GM12872 (cell line): ENCODE data around the gene SLC25A40.

Experiments used
- TF ChIP-seq, protein P1 (sequence below): IDR thresholded peaks from 3 replicates; pipeline ENCODE4 v1.5.1; 2011; ENCODE audit warnings: low read depth, mild to moderate bottlenecking, low read length, moderate library complexity; ENCODE audit not compliant: insufficient read depth

SLC25A40 gene, protein sequence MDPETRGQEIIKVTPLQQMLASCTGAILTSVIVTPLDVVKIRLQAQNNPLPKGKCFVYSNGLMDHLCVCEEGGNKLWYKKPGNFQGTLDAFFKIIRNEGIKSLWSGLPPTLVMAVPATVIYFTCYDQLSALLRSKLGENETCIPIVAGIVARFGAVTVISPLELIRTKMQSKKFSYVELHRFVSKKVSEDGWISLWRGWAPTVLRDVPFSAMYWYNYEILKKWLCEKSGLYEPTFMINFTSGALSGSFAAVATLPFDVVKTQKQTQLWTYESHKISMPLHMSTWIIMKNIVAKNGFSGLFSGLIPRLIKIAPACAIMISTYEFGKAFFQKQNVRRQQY

DNA sequence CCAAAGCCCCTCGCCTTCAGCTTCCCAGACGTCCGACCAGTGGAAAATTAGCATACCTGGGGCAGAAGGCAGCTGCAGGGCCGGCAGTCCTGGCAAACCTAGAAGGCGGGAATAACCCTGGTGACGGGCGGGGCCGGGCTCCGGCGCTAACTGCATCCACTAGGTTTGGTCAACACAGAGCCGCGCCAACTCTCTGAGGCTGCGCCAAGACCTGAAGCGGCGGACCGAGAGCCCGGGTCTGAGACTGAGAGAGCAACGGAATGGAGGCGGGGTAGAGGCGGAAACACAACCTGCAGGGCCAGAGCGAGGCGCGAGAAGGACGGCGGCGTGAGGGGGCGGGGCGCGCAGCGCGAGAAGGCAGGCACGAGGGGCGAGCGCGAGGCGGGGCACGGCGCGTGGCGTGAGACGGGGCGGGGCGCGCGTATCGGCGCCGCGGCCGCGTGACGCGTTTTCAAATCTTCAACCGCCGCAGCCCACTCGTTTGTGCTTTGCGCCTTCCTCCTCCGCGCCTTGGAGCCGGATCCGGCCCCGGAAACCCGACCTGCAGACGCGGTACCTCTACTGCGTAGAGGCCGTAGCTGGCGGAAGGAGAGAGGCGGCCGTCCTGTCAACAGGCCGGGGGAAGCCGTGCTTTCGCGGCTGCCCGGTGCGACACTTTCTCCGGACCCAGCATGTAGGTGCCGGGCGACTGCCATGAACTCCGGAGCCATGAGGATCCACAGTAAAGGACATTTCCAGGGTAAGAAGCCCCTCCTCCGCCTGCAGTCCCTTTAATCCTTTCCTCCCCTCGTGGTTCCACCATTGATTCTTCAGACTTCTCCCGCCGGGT is at the start of gene SLC25A40, which contains the start of gene DBF4:
Gene SLC25A40 (minus strand): TSS at position 321 of the 829 bp plus-strand sequence. CDS start 17,633 bp downstream, outside the sequence.
Gene DBF4 (plus strand): TSS at position 454 of the 829 bp plus-strand sequence. CDS start 240 bp downstream, at position 694.
- TF ChIP-seq, protein P1, sequence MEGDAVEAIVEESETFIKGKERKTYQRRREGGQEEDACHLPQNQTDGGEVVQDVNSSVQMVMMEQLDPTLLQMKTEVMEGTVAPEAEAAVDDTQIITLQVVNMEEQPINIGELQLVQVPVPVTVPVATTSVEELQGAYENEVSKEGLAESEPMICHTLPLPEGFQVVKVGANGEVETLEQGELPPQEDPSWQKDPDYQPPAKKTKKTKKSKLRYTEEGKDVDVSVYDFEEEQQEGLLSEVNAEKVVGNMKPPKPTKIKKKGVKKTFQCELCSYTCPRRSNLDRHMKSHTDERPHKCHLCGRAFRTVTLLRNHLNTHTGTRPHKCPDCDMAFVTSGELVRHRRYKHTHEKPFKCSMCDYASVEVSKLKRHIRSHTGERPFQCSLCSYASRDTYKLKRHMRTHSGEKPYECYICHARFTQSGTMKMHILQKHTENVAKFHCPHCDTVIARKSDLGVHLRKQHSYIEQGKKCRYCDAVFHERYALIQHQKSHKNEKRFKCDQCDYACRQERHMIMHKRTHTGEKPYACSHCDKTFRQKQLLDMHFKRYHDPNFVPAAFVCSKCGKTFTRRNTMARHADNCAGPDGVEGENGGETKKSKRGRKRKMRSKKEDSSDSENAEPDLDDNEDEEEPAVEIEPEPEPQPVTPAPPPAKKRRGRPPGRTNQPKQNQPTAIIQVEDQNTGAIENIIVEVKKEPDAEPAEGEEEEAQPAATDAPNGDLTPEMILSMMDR = no peak

DNA sequence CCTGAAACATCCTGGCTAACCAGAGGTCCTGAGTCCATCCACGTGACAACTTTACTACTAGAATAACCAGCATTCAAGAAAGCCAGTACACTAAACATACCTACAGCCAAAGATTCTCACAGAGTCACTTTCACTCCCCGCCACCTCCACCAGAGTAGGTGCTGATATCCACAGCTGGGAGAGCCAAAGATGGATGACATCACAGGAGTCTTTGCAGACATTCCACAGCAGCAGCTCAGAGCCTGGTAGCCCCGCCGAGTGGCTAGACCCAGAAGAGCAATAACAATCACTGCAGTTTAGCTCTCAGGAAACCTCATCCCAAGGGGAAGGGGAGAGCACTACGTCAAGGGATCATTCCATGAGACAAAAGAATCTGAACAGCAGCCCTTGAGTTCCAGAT is 44.4 kb upstream of the SLC25A40 start:
- TF ChIP-seq, protein P1 = no peak

DNA sequence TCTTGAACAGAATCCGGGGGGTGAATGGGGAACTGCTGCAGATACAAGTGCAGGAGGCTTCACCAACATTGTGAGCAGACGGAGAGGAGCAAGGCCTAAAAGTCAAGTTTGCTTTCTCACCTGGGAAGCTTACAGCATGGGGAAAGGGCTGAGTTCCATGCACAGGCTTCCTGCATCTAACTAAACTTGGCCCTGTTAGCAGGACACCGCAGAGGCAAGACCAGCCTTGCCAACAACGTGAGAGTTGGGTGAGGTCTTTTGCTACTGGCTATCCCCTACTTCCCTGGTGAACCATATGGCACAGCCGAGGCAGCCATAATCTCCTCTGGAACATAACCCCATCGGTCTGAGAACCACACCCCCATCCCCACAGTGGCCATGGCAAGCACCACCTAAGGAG is 43.7 kb upstream of the SLC25A40 start:
- TF ChIP-seq, protein P1 = no peak

DNA sequence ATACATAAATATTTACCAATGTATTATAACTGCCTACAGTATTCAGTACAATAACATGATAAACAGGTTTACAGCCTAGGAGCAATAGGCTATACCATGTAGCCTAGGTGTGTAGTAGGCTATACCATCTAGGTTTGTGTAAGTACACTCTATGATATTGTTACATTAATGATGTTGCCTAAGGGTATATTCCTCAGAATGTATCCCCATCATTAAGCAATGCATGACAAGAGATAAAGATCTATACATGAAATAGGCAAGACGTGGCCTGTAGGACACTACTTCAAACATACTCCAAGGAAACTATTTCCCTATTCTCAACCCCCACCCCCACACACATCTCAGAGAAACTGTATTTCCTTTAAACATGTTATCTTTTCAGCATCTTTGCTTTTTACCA is 42.6 kb upstream of the SLC25A40 start:
- TF ChIP-seq, protein P1 = no peak

DNA sequence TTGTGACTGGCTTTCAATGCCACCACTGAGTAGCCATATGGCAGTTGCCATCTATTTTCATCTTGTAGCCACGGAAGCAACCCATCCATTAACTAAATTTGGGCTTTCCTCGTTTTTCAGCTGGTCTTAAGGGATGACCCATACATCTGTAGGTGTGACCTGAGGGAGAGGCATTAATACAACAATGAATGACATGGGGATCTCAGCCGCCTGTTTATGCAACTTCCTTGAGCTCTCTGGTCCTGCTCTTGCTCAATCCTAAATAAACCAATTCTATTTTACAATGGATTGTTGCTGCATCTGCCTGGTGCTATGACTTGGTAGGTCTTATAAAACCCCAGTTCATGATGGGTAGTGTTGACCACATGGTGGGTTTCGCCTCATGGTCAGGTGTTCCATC is 36.0 kb upstream of the SLC25A40 start:
- TF ChIP-seq, protein P1 = no peak

DNA sequence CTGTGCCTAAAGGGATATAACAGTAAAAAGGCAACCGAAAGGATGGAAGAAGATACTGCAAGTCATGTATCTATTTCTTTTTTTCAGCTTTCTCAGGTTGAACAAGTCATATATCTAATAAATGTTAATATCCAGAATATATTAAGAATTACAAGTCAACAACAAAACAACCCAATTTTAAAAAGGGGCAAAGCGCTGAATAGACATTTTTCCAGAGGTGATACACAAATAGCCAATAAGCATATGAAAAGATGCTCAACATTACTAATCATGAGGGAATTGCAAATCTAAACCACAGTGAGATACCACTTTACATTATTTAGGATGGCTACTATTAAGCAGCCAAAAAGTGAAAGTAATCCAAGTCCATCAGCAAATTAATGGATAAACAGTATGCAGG is 23.1 kb upstream of the SLC25A40 start:
- TF ChIP-seq, protein P1 = no peak

DNA sequence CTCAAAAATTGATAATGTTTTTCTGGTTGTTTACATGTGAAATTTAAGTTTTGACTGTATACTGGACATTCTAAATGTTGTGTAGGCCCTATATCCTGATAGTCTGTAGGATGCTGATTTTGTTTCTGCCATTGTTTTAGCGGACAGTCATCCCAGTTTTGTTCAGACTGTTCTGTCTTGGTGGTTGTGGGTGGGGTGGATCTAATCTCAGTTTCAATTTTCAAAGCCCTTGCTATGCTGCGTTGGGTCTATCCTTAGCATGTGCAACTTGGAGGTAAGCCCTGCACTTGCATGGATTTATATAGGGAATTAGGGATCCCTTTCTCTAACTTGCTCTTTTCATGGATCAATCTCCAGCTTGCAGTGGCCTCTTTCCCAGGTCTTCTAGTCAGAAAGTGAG is 19.2 kb upstream of the SLC25A40 start:
- TF ChIP-seq, protein P1 = no peak
